ENCODE measurements around the gene NACC2. TPM values are rescaled to one million over a fixed set of nuclear protein-coding genes. Genes with fewer than 3 reads are reported as not detected.
A peak's percentile ranks its signal among the peaks of the same experiment; 100 is the strongest.

Gene NACC2
- total and polyA plus RNA-seq, 2 experiments from 2014 or later, result 3.8 to 20.8 TPM

DNA sequence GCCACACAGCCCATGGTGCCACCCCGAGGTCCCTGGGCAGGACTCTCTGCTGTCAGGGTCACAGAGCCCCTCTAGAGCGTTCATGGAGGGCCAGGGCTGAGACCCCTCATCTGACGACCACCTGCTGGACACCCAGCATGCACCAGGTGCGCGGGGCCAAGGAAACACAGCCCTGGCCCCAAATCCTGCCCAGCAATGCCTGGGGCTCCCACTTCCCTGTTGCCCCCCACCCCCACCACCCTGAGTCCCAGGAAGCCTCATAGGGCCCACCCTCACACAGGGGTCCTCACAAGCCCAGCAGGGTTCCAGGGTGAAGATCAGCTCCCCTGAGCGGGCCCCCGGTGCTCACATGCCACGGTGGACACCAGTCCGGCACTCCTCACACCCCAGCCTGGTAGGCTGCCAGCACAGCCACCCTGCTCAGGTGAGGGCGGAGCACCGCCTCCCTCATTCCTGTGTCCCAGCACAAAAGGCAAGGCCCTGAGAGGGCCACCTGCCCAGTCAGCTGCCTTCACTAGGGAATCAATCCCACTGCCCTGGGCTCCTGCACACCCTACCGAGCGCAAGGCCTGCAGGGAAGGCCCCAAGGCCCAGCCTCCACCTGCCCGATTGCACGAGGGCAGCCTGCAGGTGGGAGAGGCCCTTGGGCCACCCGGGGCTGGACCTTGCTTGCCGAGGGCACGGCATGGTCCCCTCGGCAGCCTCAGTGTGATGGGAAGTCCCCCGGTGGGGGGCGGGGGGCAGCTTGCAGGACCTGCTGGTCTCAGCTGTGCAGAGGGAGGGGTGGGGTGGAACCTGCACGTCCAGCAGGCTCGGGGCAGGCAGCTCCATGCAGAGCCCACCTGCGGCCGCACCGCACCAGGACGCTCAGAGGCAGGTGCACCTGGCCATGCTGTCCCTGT, 77.5 kb downstream of the NACC2 start (continued):
- TF ChIP-seq, protein P1, sequence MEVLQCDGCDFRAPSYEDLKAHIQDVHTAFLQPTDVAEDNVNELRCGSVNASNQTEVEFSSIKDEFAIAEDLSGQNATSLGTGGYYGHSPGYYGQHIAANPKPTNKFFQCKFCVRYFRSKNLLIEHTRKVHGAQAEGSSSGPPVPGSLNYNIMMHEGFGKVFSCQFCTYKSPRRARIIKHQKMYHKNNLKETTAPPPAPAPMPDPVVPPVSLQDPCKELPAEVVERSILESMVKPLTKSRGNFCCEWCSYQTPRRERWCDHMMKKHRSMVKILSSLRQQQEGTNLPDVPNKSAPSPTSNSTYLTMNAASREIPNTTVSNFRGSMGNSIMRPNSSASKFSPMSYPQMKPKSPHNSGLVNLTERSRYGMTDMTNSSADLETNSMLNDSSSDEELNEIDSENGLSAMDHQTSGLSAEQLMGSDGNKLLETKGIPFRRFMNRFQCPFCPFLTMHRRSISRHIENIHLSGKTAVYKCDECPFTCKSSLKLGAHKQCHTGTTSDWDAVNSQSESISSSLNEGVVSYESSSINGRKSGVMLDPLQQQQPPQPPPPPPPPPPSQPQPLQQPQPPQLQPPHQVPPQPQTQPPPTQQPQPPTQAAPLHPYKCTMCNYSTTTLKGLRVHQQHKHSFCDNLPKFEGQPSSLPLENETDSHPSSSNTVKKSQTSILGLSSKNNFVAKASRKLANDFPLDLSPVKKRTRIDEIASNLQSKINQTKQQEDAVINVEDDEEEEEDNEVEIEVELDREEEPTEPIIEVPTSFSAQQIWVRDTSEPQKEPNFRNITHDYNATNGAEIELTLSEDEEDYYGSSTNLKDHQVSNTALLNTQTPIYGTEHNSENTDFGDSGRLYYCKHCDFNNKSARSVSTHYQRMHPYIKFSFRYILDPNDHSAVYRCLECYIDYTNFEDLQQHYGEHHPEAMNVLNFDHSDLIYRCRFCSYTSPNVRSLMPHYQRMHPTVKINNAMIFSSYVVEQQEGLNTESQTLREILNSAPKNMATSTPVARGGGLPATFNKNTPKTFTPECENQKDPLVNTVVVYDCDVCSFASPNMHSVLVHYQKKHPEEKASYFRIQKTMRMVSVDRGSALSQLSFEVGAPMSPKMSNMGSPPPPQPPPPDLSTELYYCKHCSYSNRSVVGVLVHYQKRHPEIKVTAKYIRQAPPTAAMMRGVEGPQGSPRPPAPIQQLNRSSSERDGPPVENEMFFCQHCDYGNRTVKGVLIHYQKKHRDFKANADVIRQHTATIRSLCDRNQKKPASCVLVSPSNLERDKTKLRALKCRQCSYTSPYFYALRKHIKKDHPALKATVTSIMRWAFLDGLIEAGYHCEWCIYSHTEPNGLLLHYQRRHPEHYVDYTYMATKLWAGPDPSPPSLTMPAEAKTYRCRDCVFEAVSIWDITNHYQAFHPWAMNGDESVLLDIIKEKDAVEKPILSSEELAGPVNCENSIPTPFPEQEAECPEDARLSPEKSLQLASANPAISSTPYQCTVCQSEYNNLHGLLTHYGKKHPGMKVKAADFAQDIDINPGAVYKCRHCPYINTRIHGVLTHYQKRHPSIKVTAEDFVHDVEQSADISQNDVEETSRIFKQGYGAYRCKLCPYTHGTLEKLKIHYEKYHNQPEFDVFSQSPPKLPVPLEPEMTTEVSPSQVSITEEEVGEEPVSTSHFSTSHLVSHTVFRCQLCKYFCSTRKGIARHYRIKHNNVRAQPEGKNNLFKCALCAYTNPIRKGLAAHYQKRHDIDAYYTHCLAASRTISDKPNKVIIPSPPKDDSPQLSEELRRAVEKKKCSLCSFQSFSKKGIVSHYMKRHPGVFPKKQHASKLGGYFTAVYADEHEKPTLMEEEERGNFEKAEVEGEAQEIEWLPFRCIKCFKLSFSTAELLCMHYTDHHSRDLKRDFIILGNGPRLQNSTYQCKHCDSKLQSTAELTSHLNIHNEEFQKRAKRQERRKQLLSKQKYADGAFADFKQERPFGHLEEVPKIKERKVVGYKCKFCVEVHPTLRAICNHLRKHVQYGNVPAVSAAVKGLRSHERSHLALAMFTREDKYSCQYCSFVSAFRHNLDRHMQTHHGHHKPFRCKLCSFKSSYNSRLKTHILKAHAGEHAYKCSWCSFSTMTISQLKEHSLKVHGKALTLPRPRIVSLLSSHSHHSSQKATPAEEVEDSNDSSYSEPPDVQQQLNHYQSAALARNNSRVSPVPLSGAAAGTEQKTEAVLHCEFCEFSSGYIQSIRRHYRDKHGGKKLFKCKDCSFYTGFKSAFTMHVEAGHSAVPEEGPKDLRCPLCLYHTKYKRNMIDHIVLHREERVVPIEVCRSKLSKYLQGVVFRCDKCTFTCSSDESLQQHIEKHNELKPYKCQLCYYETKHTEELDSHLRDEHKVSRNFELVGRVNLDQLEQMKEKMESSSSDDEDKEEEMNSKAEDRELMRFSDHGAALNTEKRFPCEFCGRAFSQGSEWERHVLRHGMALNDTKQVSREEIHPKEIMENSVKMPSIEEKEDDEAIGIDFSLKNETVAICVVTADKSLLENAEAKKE (CRISPR knock-in tag; IDR thresholded peaks at IDR 0.05), result no peak

DNA sequence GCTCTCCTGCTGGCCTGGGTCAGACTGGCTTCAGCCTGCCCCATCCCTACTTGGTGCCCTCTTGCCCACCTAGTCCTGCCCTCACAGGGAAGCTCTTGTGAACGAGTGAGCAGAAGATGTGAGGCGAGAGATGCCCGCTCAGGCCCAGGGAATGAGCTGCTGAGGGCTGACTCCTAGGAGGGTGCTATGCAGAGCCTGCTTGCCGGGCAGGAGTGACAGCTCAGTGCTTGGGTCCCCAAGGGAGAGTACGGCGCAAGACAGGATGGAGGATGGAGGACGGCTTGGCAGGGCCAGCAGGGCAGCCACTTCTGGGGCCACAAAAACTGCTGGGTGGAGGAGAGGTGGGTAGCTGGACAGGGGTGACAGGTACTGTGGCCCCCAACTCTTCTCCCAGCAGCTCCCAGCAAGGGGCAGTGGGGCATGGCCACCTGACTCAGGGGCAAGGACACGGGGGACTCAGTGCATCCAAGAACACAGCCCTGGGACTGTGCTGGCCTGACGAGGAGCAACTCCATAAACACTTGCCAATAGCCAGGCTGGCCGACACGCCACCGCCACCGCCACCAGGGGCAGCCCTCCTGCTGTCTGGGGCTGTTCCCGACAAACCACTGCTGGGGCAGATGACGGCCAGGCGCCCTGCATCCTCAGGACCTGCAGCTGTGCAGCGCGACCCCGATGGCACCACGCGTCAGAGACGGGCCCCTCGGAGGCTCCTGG, 78.4 kb downstream of the NACC2 start:
- no peak overlapping the region for H3K4me3 Mint-ChIP-seq
- H3K36me3 Mint-ChIP-seq (ENCODE audit: low read depth), result no peaks in the 10 kb centered on the region; the same call in 1 of the 3 replicates
- H2AFZ ChIP-seq, result no peak overlapping the region
- no peaks in the 10 kb centered on the region for H3F3A ChIP-seq (replicated peaks; ENCODE audit: low read depth)
- no peak overlapping the region for H3K27ac Mint-ChIP-seq
- H3K9me2 ChIP-seq (ENCODE audit: insufficient read depth), result no peaks in the 10 kb centered on the region
- H3K4me1 ChIP-seq (ENCODE audit: insufficient read depth), result peaks cover 11% of the 10 kb centered on the region
- H3K36me3 ChIP-seq (ENCODE audit: insufficient read depth), result no peaks in the 10 kb centered on the region
- ATAC-seq (peak; percentile 6; the same call in 2 of the 3 replicates), DNase-seq (ENCODE audit: low spot score) (no peak)
- H4K20me1 ChIP-seq (replicated peaks; ENCODE audit: insufficient read depth), result no peaks in the 10 kb centered on the region; the same call in 1 of the 2 replicates
- H3K4me2 ChIP-seq, result no peak overlapping the region
- H3K27ac ChIP-seq (ENCODE audit: low read depth), result no peak overlapping the region
- H3K27me3 Mint-ChIP-seq (ENCODE audit: insufficient read depth, low read depth, poor library complexity), result peaks cover 20% of the 10 kb centered on the region
- H3K79me2 ChIP-seq (replicated peaks; ENCODE audit: insufficient read depth), result peaks cover 15% of the 10 kb centered on the region; the same call in 1 of the 2 replicates
- peaks cover 48% of the 10 kb centered on the region for H3K4me1 Mint-ChIP-seq
- H3K4me3 ChIP-seq, result no peak overlapping the region
- TF ChIP-seq ZNF114 (CRISPR knock-in tag; IDR thresholded peaks at IDR 0.05) (no peak), CTCF (conservative IDR thresholded peaks at IDR 0.05; ENCODE audit: low read depth in 2 of 2) (no peak; a peak in 2 of 4 replicates), CREB1 (CRISPR knock-in tag; IDR thresholded peaks at IDR 0.05; ENCODE audit: low read depth) (no peak), EZH2 (IDR thresholded peaks at IDR 0.05; ENCODE audit: low read depth, unreplicated experiment) (no peak), ETS1 (IDR thresholded peaks at IDR 0.05) (no peak), STAT1 (IDR thresholded peaks at IDR 0.05; ENCODE audit: unreplicated experiment) (no peak)
- TF ChIP-seq, protein P2, sequence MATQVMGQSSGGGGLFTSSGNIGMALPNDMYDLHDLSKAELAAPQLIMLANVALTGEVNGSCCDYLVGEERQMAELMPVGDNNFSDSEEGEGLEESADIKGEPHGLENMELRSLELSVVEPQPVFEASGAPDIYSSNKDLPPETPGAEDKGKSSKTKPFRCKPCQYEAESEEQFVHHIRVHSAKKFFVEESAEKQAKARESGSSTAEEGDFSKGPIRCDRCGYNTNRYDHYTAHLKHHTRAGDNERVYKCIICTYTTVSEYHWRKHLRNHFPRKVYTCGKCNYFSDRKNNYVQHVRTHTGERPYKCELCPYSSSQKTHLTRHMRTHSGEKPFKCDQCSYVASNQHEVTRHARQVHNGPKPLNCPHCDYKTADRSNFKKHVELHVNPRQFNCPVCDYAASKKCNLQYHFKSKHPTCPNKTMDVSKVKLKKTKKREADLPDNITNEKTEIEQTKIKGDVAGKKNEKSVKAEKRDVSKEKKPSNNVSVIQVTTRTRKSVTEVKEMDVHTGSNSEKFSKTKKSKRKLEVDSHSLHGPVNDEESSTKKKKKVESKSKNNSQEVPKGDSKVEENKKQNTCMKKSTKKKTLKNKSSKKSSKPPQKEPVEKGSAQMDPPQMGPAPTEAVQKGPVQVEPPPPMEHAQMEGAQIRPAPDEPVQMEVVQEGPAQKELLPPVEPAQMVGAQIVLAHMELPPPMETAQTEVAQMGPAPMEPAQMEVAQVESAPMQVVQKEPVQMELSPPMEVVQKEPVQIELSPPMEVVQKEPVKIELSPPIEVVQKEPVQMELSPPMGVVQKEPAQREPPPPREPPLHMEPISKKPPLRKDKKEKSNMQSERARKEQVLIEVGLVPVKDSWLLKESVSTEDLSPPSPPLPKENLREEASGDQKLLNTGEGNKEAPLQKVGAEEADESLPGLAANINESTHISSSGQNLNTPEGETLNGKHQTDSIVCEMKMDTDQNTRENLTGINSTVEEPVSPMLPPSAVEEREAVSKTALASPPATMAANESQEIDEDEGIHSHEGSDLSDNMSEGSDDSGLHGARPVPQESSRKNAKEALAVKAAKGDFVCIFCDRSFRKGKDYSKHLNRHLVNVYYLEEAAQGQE (IDR thresholded peaks at IDR 0.05; ENCODE audit: unreplicated experiment), result no peak
- H3K9me3 Mint-ChIP-seq, result no peaks in the 10 kb centered on the region; the same call in 2 of the 3 replicates
- H3K27me3 ChIP-seq (ENCODE audit: insufficient read depth), result no peaks in the 10 kb centered on the region
